Measurements from ENCODE around the gene SPON1. TPM values are rescaled to one million over a fixed set of nuclear protein-coding genes. Genes with fewer than 3 reads are reported as not detected.

Gene SPON1
- total RNA-seq, 1 donor from 2014 or later, result 76.8 TPM

- DNase-seq, result no peak
- intact Hi-C loops (cut with DNase I), result no loop called here
- H3K36me3 ChIP-seq, result no peaks in the 10 kb centered on the region
- no peaks in the 10 kb centered on the region for H3K27me3 ChIP-seq
- H3K9me3 ChIP-seq, result no peaks in the 10 kb centered on the region
- H3K27ac ChIP-seq, result no peak overlapping the region
- TF ChIP-seq CTCF (IDR thresholded peaks at IDR 0.05), result no peak
- no peak for ATAC-seq
- no peaks in the 10 kb centered on the region for H3K4me1 ChIP-seq
- no peak overlapping the region for H3K4me3 ChIP-seq
Observed at GRCh38 chr11:14052198-14052597, 89.7 kb downstream of the SPON1 start.

- H3K36me3 ChIP-seq, result no peaks in the 10 kb centered on the region
- H3K27ac ChIP-seq, result no peak overlapping the region
- no peaks in the 10 kb centered on the region for H3K9me3 ChIP-seq
- H3K27me3 ChIP-seq, result no peaks in the 10 kb centered on the region
- DNase-seq (no peak), ATAC-seq (peak; percentile 27)
- no peak overlapping the region for H3K4me3 ChIP-seq
- intact Hi-C loops (cut with DNase I), result no loop called here
- no peaks in the 10 kb centered on the region for H3K4me1 ChIP-seq
- no peak for TF ChIP-seq CTCF (IDR thresholded peaks at IDR 0.05)
Observed at GRCh38 chr11:14054116-14055107, 91.9 kb downstream of the SPON1 start.

GRCh38 chr11:14055936-14056335 is 93.4 kb downstream of the SPON1 start:
- no peaks in the 10 kb centered on the region for H3K36me3 ChIP-seq
- H3K4me1 ChIP-seq, result no peaks in the 10 kb centered on the region
- H3K27ac ChIP-seq, result no peak overlapping the region
- H3K4me3 ChIP-seq, result no peak overlapping the region
- no peaks in the 10 kb centered on the region for H3K9me3 ChIP-seq
- no peaks in the 10 kb centered on the region for H3K27me3 ChIP-seq
- intact Hi-C loops (cut with DNase I), result no loop called here
- no peak for TF ChIP-seq CTCF (IDR thresholded peaks at IDR 0.05)
- DNase-seq (no peak), ATAC-seq (no peak)

- intact Hi-C loops (cut with DNase I), result no loop called here
- H3K36me3 ChIP-seq, result no peaks in the 10 kb centered on the region
- no peak for ATAC-seq
- H3K27ac ChIP-seq, result no peak overlapping the region
- H3K4me3 ChIP-seq, result no peak overlapping the region
- DNase-seq, result no peak
- no peaks in the 10 kb centered on the region for H3K4me1 ChIP-seq
- H3K27me3 ChIP-seq, result no peaks in the 10 kb centered on the region
- no peaks in the 10 kb centered on the region for H3K9me3 ChIP-seq
- no peak for TF ChIP-seq CTCF (IDR thresholded peaks at IDR 0.05)
Observed at GRCh38 chr11:14058061-14058460, 95.5 kb downstream of the SPON1 start.

- intact Hi-C loops (cut with DNase I), result no loop called here
- no peak overlapping the region for H3K4me3 ChIP-seq
- H3K27me3 ChIP-seq, result no peaks in the 10 kb centered on the region
- DNase-seq (no peak), ATAC-seq (no peak)
- no peaks in the 10 kb centered on the region for H3K9me3 ChIP-seq
- TF ChIP-seq CTCF (IDR thresholded peaks at IDR 0.05), result no peak
- H3K36me3 ChIP-seq, result no peaks in the 10 kb centered on the region
- H3K4me1 ChIP-seq, result no peaks in the 10 kb centered on the region
- H3K27ac ChIP-seq, result no peak overlapping the region
Observed at GRCh38 chr11:14059491-14059890, 97.0 kb downstream of the SPON1 start.

Measured in upper lobe of right lung (tissue), 1 donor.